Tibial nerve (tissue), 4 donors: ENCODE data around the gene PPP1R1A. TPM values are rescaled to one million over a fixed set of nuclear protein-coding genes. Genes with fewer than 3 reads are reported as not detected.

Experiments used
- DNase-seq, 2 donors: peaks; one replicate each; pipeline ENCODE4 v3.0.0-alpha.2; 2019; ENCODE audit warnings: low spot score in 2 of 2
- H3K27ac ChIP-seq, 4 donors: fragments of 200-600 bp; sonication (generic) in 3 of 4; one replicate each; pipeline ENCODE4 v1.5.1; 2017 to 2019; ENCODE audit warnings: mild to moderate bottlenecking in 1 of 4
- H3K27me3 ChIP-seq, 2 donors: fragments of 200-600 bp; sonication (generic) in 1 of 2; one replicate each; pipeline versions ENCODE4 v1.5.1 to v1.6.0; 2017 to 2019
- H3K36me3 ChIP-seq, 3 donors: fragments of 200-600 bp; sonication (generic); one replicate each; pipeline ENCODE4 v1.5.1; 2018 to 2019
- H3K4me1 ChIP-seq, 4 donors: fragments of 200-600 bp; sonication (generic) in 3 of 4; one replicate each; pipeline ENCODE4 v1.5.1; 2017 to 2019
- H3K4me3 ChIP-seq, 4 donors: fragments of 200-600 bp; sonication (generic) in 3 of 4; one replicate each; pipeline ENCODE4 v1.5.1; 2017 to 2019; ENCODE audit warnings: mild to moderate bottlenecking in 1 of 4, moderate library complexity in 1 of 4
- H3K9me3 ChIP-seq, 4 donors: fragments of 200-600 bp; sonication (generic) in 3 of 4; one replicate each; pipeline ENCODE4 v1.5.1; 2017 to 2019
- EP300 ChIP-seq, 2 donors: sonication (generic); formaldehyde crosslinking; IDR thresholded peaks; one replicate each; pipeline ENCODE4 v1.6.1; 2017; ENCODE audit warnings: antibody characterized with exemption in 2 of 2, mild to moderate bottlenecking in 1 of 2
- POLR2A ChIP-seq, 2 donors: fragments of 450-650 bp; IDR thresholded peaks; one replicate each; pipeline ENCODE4 v1.6.1; 2017; ENCODE audit warnings: antibody characterized with exemption in 2 of 2, mild to moderate bottlenecking in 2 of 2, moderate library complexity in 2 of 2
- WGBS, 2 donors: methylation state at CpG; one replicate each; pipeline ENCODE4 v1.1.5; 2018; 5-methylcytosine and 5-hydroxymethylcytosine counted together
- total RNA-seq, 4 donors: library from RNA; depleted of rRNA; stranded (reverse); fragments of >200 nt; gene quantifications; one replicate each; pipeline ENCODE4 v1.1.0, GENCODE V29; 2016
- TF ChIP-seq, protein P1 (sequence below), 5 experiments: fragments of 200-600 bp in 3 of 5; fragments of 450-650 bp in 2 of 5; sonication (generic) in 3 of 5; IDR thresholded peaks; one replicate each; pipeline ENCODE4 v1.5.1; 2016 to 2019; ENCODE audit warnings: antibody characterized with exemption in 5 of 5, mild to moderate bottlenecking in 3 of 5, moderate library complexity in 2 of 5

The PPP1R1A gene
- total RNA-seq, 4 donors from 2014 or later = 26.1 to 77.6 (median 42.5) TPM

DNA sequence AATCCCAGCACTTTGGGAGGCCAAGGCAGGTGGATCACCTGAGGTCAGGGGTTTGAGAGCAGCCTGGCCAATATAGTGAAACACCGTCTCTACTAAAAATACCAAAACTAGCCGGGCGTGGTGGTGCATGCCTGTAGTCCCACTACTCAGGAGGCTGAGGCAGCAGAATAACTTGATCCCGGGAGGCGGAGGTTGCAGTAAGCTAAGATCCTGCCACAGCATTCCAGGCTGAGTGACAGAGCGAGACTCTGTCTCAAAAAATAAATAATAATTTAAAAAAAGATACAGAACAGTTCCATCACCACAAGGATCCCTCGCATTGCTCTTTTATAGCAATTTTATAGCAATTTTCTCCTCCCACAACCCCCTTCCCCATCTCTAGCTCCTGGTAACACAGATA is 43.7 kb downstream of the PPP1R1A start:
- peaks cover 0 to 9% (median 3%) of the 10 kb centered on the region in 4 donors for H3K4me1 ChIP-seq
- no peaks in the 10 kb centered on the region for H3K9me3 ChIP-seq
- H3K27ac ChIP-seq = no peak overlapping the region
- TF ChIP-seq, protein P1, sequence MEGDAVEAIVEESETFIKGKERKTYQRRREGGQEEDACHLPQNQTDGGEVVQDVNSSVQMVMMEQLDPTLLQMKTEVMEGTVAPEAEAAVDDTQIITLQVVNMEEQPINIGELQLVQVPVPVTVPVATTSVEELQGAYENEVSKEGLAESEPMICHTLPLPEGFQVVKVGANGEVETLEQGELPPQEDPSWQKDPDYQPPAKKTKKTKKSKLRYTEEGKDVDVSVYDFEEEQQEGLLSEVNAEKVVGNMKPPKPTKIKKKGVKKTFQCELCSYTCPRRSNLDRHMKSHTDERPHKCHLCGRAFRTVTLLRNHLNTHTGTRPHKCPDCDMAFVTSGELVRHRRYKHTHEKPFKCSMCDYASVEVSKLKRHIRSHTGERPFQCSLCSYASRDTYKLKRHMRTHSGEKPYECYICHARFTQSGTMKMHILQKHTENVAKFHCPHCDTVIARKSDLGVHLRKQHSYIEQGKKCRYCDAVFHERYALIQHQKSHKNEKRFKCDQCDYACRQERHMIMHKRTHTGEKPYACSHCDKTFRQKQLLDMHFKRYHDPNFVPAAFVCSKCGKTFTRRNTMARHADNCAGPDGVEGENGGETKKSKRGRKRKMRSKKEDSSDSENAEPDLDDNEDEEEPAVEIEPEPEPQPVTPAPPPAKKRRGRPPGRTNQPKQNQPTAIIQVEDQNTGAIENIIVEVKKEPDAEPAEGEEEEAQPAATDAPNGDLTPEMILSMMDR (IDR thresholded peaks at IDR 0.05) = no peak
- no peak for TF ChIP-seq POLR2A (IDR thresholded peaks at IDR 0.05)
- no peak for TF ChIP-seq EP300 (IDR thresholded peaks at IDR 0.05)
- no peak for DNase-seq
- 84 to 91% methylated on average over 7 of the region's 7 CpGs for WGBS, 2 donors
- peaks cover 0 to 9% of the 10 kb centered on the region in 2 donors for H3K27me3 ChIP-seq
- H3K36me3 ChIP-seq = no peaks in the 10 kb centered on the region
- H3K4me3 ChIP-seq = no peak overlapping the region

DNA sequence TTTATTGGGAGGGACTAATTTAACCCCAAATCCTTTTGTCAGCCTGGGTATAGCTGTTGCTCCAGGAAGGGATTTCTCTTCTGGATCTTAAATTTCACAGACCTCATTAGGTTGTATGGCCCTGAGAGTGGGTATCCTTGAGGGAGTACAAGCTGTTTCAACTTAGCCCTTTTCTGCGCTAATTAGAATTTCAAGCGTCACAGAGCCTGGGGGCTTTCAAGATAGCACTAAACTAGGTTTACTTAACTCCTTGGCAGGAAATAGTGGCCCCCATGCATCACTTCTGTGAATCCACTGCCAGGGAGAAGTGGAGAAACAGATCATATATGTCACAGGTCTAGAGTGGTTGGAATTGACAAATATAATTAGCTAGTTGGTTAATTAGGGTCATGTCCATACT is 44.9 kb downstream of the PPP1R1A start:
- TF ChIP-seq POLR2A (IDR thresholded peaks at IDR 0.05) (no peak), EP300 (IDR thresholded peaks at IDR 0.05) (no peak)
- TF ChIP-seq, protein P1 (IDR thresholded peaks at IDR 0.05) = no peak
- Histone ChIP-seq H3K27me3 (no peaks in the 10 kb centered on the region), H3K4me1 (no peaks in the 10 kb centered on the region), H3K9me3 (no peaks in the 10 kb centered on the region), H3K36me3 (no peaks in the 10 kb centered on the region), H3K27ac (no peak overlapping the region), H3K4me3 (no peak overlapping the region)
- WGBS, 2 donors = 58 to 66% methylated on average over 2 of the region's 2 CpGs
- no peak for DNase-seq

DNA sequence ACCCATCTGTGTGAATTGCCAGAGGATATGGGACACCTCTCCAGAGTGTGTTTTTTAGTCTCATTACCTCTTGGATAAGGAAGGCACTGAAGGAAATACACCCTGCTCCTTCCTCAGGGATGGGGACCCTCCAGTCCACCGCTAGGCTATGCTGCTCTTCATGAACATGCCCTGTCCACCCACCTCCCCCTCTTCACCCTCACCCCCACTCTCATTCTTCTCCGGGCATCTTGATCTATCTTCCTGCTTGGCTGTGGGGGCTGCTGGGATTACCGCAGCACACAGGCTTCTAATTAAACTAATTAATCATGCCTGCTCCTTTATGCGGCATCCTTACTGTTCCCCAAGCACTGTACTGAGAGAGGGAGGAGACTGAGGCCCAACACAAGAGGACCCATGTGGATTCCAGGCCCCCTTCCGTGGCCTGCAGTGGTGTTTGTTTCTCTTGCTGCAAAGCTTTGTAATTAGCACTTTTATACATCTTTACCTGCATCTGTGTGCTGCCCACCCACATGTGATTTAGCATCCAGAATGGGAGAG is 46.6 kb downstream of the PPP1R1A start:
- 65 to 67% methylated on average over 5 of the region's 5 CpGs for WGBS, 2 donors
- Histone ChIP-seq H3K36me3 (no peaks in the 10 kb centered on the region), H3K4me1 (no peaks in the 10 kb centered on the region), H3K4me3 (no peak overlapping the region), H3K9me3 (no peaks in the 10 kb centered on the region), H3K27ac (no peak overlapping the region), H3K27me3 (no peaks in the 10 kb centered on the region)
- DNase-seq = no peak
- TF ChIP-seq, protein P1 (IDR thresholded peaks at IDR 0.05) = no peak
- no peak for TF ChIP-seq EP300 (IDR thresholded peaks at IDR 0.05)
- TF ChIP-seq POLR2A (IDR thresholded peaks at IDR 0.05) = no peak

DNA sequence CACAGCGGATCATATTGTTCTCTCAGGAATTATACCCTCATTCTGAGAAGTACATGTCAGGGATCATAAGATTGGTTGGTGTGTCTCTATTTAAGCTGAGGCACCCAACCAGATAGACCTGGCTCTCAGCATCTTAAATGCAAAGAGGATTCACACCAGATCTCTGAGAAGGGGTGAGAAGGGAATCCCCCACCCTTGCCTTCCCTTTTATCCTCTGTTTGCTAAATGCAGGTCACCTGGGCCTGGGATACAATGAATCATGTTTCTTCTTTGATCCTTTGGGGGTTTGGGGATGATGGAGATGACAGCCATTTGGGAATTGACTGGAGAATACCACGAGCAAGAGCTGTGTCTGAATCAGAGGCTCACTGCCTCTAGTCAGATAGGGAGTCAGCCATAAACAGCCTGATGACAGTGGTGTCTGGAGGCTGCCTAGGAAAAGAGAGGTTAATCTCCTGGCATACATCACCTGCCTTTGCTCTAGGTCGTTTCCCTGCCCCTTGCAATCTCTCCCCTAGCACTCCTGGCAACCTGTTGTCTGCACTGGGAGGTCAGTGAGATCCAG is 50.2 kb downstream of the PPP1R1A start:
- H3K4me3 ChIP-seq = no peak overlapping the region
- no peaks in the 10 kb centered on the region for H3K9me3 ChIP-seq
- TF ChIP-seq, protein P1 (IDR thresholded peaks at IDR 0.05) = no peak
- 48 to 55% methylated on average over 3 of the region's 3 CpGs for WGBS, 2 donors
- H3K27me3 ChIP-seq = no peaks in the 10 kb centered on the region
- no peak overlapping the region for H3K27ac ChIP-seq
- H3K36me3 ChIP-seq = no peaks in the 10 kb centered on the region
- H3K4me1 ChIP-seq = no peaks in the 10 kb centered on the region
- no peak for DNase-seq

DNA sequence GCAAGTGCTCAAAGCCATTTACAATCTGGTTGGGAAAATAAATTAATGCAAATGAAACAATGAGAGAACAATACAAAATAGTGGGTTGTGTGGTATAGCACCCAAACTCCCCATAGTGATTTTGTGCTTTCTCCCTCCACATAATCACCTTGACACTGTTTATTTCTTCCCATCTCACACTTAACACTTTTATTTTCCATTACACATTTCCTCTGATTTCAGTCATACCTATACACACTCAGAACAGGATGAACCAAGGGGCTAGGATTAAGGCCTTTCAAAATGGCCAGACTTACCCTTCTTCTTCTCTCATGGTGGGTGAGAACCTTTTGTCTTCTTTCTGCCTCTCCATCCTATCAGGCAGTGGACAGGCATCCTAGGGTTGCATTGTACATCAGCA is 53.0 kb downstream of the PPP1R1A start:
- H3K27me3 ChIP-seq = no peaks in the 10 kb centered on the region
- no peak overlapping the region for H3K27ac ChIP-seq
- H3K9me3 ChIP-seq = no peaks in the 10 kb centered on the region
- no peak for DNase-seq
- no peaks in the 10 kb centered on the region for H3K36me3 ChIP-seq
- no peaks in the 10 kb centered on the region for H3K4me1 ChIP-seq
- no peak overlapping the region for H3K4me3 ChIP-seq
- TF ChIP-seq POLR2A (IDR thresholded peaks at IDR 0.05) (no peak), EP300 (IDR thresholded peaks at IDR 0.05) (no peak)
- TF ChIP-seq, protein P1 (IDR thresholded peaks at IDR 0.05) = no peak
